ENCODE measurements around the gene PFKFB2. TPM values are rescaled to one million over a fixed set of nuclear protein-coding genes. Genes with fewer than 3 reads are reported as not detected.

Gene PFKFB2
- total and polyA plus RNA-seq, 3 donors from 2014 or later: 12.9 to 17.6 (median 13.9) TPM

- peaks cover 18% of the 10 kb centered on the region for H3K4me1 ChIP-seq
- TF ChIP-seq POLR2A (IDR thresholded peaks at IDR 0.05): no peak
- peak; percentile 73 to 78 (median 76) for TF ChIP-seq CTCF (IDR thresholded peaks at IDR 0.05)
- H3K4me3 ChIP-seq: peak overlapping the region; percentile 90 to 100
- no peaks in the 10 kb centered on the region for H3K36me3 ChIP-seq (ENCODE audit: low read depth, missing control alignments)
- peak overlapping the region; percentile 96 to 98 for H3K27ac ChIP-seq
- H3K9me3 ChIP-seq: no peaks in the 10 kb centered on the region
- DNase-seq: peak; percentile 78
- 0 to 1% methylated on average over 6 of the region's 6 CpGs for WGBS, 2 donors
- no peaks in the 10 kb centered on the region for H3K27me3 ChIP-seq
- intact Hi-C loops (cut with DNase I; ENCODE audit: low total_unique reads): no loop called here
Measured at GRCh38 chr1:207049974-207050391, 3.1 kb upstream of the PFKFB2 start.

- no peak for TF ChIP-seq POLR2A (IDR thresholded peaks at IDR 0.05)
- intact Hi-C loops (cut with DNase I; ENCODE audit: low total_unique reads): no loop called here
- WGBS, 2 donors: 1% methylated on average over 11 to 41 of the region's 47 CpGs
- DNase-seq: peak; percentile 96
- Histone ChIP-seq H3K36me3 (ENCODE audit: low read depth, missing control alignments) (no peaks in the 10 kb centered on the region), H3K9me3 (no peaks in the 10 kb centered on the region), H3K27ac (peak overlapping the region; percentile 96 to 98), H3K27me3 (no peaks in the 10 kb centered on the region), H3K4me1 (peaks cover 18% of the 10 kb centered on the region), H3K4me3 (peak overlapping the region; percentile 90 to 100)
Measured at GRCh38 chr1:207050480-207051190, 2.4 kb upstream of the PFKFB2 start.

- 24 to 43% methylated on average over 14 to 15 of the region's 15 CpGs for WGBS, 2 donors
- Histone ChIP-seq H3K9me3 (no peaks in the 10 kb centered on the region), H3K4me1 (peaks cover 18% of the 10 kb centered on the region)
Measured at GRCh38 chr1:207051191-207051943, 1.7 kb upstream of the PFKFB2 start, which contains the start of gene YOD1. Gene YOD1 (minus strand): TSS chr1:207051208. CDS start chr1:207051030, 178 bp downstream.

GRCh38 chr1:207054491-207054890 lies 1.4 kb downstream of the PFKFB2 start:
- peaks cover 13% of the 10 kb centered on the region for H3K4me1 ChIP-seq
- intact Hi-C loops (cut with DNase I; ENCODE audit: low total_unique reads): no loop called here
- no peak for TF ChIP-seq CTCF (IDR thresholded peaks at IDR 0.05)
- no peaks in the 10 kb centered on the region for H3K27me3 ChIP-seq
- 40 to 55% methylated on average over 2 of the region's 2 CpGs for WGBS, 2 donors
- no peak for DNase-seq
- H3K9me3 ChIP-seq: no peaks in the 10 kb centered on the region
- H3K36me3 ChIP-seq (ENCODE audit: low read depth, missing control alignments): no peaks in the 10 kb centered on the region
- H3K4me3 ChIP-seq: no peak overlapping the region
- peak overlapping the region in 1 of 2 donors; percentile 16 for H3K27ac ChIP-seq

More at GRCh38 chr1:207051191-207051943, 1.7 kb upstream of the PFKFB2 start, which contains the start of gene YOD1:
- Histone ChIP-seq H3K27me3 (no peaks in the 10 kb centered on the region), H3K36me3 (ENCODE audit: low read depth, missing control alignments) (no peaks in the 10 kb centered on the region), H3K27ac (peak within 1 kb of the TSS; percentile 96 to 98), H3K4me3 (peak within 1 kb of the TSS; percentile 90 to 100)
- TF ChIP-seq CTCF (IDR thresholded peaks at IDR 0.05): no peak
- TF ChIP-seq POLR2A (IDR thresholded peaks at IDR 0.05): no peak
- intact Hi-C loops (cut with DNase I; ENCODE audit: low total_unique reads): no loop called here
- DNase-seq: no peak

- intact Hi-C loops (cut with DNase I; ENCODE audit: low total_unique reads): no loop called here
- no peaks in the 10 kb centered on the region for H3K27me3 ChIP-seq
- WGBS, 2 donors: 68 to 70% methylated on average over 3 of the region's 3 CpGs
- H3K4me1 ChIP-seq: peaks cover 10% of the 10 kb centered on the region
- no peaks in the 10 kb centered on the region for H3K36me3 ChIP-seq (ENCODE audit: low read depth, missing control alignments)
- no peak for DNase-seq
- TF ChIP-seq CTCF (IDR thresholded peaks at IDR 0.05) (no peak), POLR2A (IDR thresholded peaks at IDR 0.05) (no peak)
- H3K27ac ChIP-seq: no peak overlapping the region
- no peak overlapping the region for H3K4me3 ChIP-seq
- no peaks in the 10 kb centered on the region for H3K9me3 ChIP-seq
Measured at GRCh38 chr1:207055386-207056001, 2.4 kb downstream of the PFKFB2 start.
